Ishikawa (cell line): ENCODE data around the gene TBC1D32.

Experiments used
- CEBPB ChIP-seq: IDR thresholded peaks from 2 replicates; pipeline ENCODE4 v1.6.1; 2012
- CREB1 ChIP-seq: IDR thresholded peaks from 2 replicates; pipeline ENCODE4 v1.6.1; 2012; ENCODE audit warnings: low read depth
- EGR1 ChIP-seq: IDR thresholded peaks from 2 replicates; pipeline ENCODE4 v1.6.1; 2012
- EP300 ChIP-seq: IDR thresholded peaks from 2 replicates; pipeline ENCODE4 v1.6.1; 2012; ENCODE audit warnings: borderline replicate concordance
- FOXM1 ChIP-seq: IDR thresholded peaks from 2 replicates; pipeline ENCODE4 v1.6.1; 2012; ENCODE audit warnings: low read depth, borderline replicate concordance
- MAX ChIP-seq: IDR thresholded peaks from 2 replicates; pipeline ENCODE4 v1.6.1; 2012
- NFIC ChIP-seq: IDR thresholded peaks from 2 replicates; pipeline ENCODE4 v1.6.1; 2012
- RAD21 ChIP-seq: IDR thresholded peaks from 2 replicates; pipeline ENCODE4 v1.6.1; 2012; ENCODE audit warnings: low read depth
- REST ChIP-seq: IDR thresholded peaks from 2 replicates; pipeline ENCODE4 v1.6.1; 2012; ENCODE audit warnings: low read depth, mild to moderate bottlenecking
- TAF1 ChIP-seq: IDR thresholded peaks from 2 replicates; pipeline ENCODE4 v1.6.1; 2012; ENCODE audit warnings: low read depth, mild to moderate bottlenecking
- TCF12 ChIP-seq: IDR thresholded peaks from 2 replicates; pipeline ENCODE4 v1.6.1; 2012; ENCODE audit warnings: low read depth
- TEAD4 ChIP-seq: IDR thresholded peaks from 2 replicates; pipeline ENCODE4 v1.6.1; 2012
- USF1 ChIP-seq: IDR thresholded peaks from 2 replicates; pipeline ENCODE4 v1.6.1; 2012
- YY1 ChIP-seq: IDR thresholded peaks from 2 replicates; pipeline ENCODE4 v1.6.1; 2012; ENCODE audit warnings: low read depth
- ZBTB7A ChIP-seq: IDR thresholded peaks from 2 replicates; pipeline ENCODE4 v1.6.1; 2012; ENCODE audit warnings: low read depth

The TBC1D32 gene

GRCh38 chr6:121237859-121238258 lies 96.4 kb downstream of the TBC1D32 start:
- TF ChIP-seq REST: no peak
- no peak for TF ChIP-seq RAD21
- no peak for TF ChIP-seq TAF1
- no peak for TF ChIP-seq MAX
- TF ChIP-seq TCF12: no peak
- no peak for TF ChIP-seq EGR1
- TF ChIP-seq NFIC: no peak
- TF ChIP-seq CEBPB: no peak
- TF ChIP-seq USF1: no peak
- no peak for TF ChIP-seq FOXM1
- TF ChIP-seq TEAD4: no peak
- TF ChIP-seq YY1: no peak
- TF ChIP-seq CREB1: no peak
- TF ChIP-seq ZBTB7A: no peak
- TF ChIP-seq EP300: no peak

GRCh38 chr6:121236984-121237383 lies 97.3 kb downstream of the TBC1D32 start:
- TF ChIP-seq ZBTB7A (no peak), REST (no peak)

- TF ChIP-seq REST: no peak
- no peak for TF ChIP-seq FOXM1
- TF ChIP-seq TAF1: no peak
- TF ChIP-seq CEBPB: no peak
- TF ChIP-seq TEAD4: no peak
- no peak for TF ChIP-seq NFIC
- TF ChIP-seq ZBTB7A: no peak
- no peak for TF ChIP-seq EGR1
- TF ChIP-seq USF1: no peak
- no peak for TF ChIP-seq CREB1
- no peak for TF ChIP-seq MAX
- no peak for TF ChIP-seq YY1
- TF ChIP-seq RAD21: no peak
- no peak for TF ChIP-seq EP300
Observed at GRCh38 chr6:121235386-121235785, 98.9 kb downstream of the TBC1D32 start.

GRCh38 chr6:121223930-121224329 lies 110.3 kb downstream of the TBC1D32 start:
- TF ChIP-seq TEAD4 (no peak), FOXM1 (no peak), USF1 (no peak), EP300 (no peak), REST (no peak), EGR1 (no peak), TAF1 (no peak), RAD21 (no peak), CREB1 (no peak), TCF12 (no peak), YY1 (no peak), CEBPB (no peak), NFIC (no peak), ZBTB7A (no peak), MAX (no peak)
